CD4-positive, alpha-beta T cell treated with Interleukin-6 at 100 ng/mL for 8 hours (primary cell): ENCODE results near the gene CYP8B1.

ENCODE experiments used
- DNase-seq: peaks from one replicate; pipeline ENCODE4 v3.0.0-alpha.2; 2020; ENCODE audit warnings: mixed read lengths, low spot score

The CYP8B1 gene, protein sequence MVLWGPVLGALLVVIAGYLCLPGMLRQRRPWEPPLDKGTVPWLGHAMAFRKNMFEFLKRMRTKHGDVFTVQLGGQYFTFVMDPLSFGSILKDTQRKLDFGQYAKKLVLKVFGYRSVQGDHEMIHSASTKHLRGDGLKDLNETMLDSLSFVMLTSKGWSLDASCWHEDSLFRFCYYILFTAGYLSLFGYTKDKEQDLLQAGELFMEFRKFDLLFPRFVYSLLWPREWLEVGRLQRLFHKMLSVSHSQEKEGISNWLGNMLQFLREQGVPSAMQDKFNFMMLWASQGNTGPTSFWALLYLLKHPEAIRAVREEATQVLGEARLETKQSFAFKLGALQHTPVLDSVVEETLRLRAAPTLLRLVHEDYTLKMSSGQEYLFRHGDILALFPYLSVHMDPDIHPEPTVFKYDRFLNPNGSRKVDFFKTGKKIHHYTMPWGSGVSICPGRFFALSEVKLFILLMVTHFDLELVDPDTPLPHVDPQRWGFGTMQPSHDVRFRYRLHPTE

DNA sequence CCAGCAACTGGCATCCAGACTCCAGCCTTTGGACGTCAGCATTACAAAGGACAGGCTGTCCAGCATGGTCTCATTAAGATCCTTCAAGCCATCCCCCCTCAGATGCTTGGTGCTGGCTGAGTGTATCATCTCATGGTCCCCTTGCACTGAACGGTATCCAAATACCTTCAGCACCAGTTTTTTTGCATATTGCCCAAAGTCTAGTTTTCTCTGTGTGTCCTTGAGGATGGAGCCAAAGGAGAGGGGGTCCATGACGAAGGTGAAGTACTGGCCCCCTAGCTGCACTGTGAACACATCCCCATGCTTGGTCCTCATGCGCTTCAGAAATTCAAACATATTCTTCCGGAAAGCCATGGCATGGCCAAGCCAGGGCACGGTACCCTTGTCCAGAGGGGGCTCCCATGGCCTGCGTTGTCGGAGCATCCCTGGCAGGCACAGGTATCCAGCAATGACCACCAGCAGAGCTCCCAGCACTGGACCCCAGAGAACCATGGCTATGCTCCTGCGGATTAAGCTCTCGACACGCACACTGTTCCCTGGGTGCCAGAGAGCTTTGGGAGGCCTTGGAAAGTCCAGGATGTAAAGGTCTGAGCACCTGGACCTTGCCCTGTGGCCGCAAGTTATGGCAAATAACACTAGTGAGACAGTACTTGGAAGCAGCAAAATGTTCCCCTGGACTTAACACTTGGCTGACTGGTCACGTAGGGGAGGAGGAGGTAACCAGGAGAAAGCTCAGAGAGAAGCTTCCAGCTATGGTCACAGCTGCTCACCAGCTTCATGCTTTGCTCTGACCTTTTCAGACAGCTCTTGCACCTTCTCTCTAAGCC lies at the start of gene CYP8B1:
CYP8B1 (minus strand) TSS at position 555 of the 827 bp plus-strand sequence; CDS start at position 492, 63 bp downstream.
- no peak for DNase-seq

DNA sequence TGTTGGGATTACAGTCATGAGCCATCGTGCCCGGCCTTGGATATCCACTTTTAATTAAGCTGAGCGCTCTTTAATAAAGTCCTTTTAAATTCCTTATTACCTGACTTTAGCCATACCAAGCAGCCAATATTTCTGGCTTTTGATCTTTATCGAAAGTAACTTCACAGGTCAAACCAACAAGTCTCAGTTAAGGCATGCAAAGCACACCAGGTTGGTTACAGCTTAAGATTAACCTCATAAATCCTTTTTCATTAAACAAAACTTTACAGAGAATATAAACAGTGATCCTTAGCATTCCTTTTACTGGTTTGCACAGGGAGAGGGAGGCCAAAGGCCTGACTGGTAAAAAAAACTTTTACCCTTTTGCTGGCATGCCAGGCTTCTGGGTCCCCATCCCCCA lies 47.9 kb upstream of the CYP8B1 start:
- no peak for DNase-seq

DNA sequence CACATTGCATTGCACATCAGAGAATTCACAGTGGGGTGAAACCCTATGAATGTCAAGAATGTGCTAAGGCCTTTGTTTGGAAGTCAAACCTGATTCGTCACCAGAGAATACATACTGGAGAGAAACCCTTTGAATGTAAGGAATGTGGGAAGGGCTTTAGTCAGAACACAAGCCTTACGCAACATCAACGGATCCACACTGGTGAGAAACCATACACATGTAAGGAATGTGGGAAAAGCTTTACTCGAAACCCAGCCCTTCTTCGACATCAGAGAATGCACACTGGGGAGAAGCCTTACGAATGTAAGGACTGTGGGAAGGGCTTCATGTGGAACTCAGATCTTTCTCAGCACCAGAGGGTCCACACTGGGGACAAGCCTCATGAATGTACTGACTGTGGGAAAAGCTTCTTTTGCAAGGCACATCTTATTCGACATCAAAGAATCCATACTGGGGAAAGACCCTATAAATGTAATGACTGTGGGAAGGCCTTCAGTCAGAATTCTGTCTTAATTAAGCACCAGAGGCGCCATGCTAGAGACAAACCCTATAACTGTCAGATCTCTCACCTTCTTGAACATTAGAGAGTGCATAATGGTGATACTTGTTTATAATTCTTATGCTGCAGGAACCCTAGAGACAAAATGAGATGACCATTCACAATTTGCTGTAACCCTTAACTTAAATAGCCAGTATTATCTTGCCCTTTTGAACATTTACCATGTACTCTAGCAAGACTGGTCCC lies 39.3 kb upstream of the CYP8B1 start:
- DNase-seq, result no peak

DNA sequence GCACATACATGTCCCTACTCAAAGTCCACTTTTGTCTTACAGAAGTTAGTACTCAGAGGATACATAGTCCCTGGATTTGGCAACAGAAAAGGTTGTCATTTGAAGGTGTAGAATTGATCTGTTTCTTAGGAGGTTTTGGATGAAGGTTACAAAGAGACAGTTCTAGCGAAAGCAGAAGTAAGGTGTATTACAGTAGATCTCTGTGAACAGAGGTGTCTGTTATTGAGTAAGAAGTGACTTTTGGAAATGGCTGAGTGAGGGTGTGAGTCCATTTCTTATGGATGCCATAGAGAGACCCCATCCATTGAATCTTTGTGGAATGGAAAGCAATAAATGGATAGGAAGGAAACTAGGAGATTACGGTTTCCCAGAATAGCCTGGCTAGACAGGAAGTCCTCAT lies 35.9 kb upstream of the CYP8B1 start:
- DNase-seq, result no peak

- DNase-seq, result no peak
Observed at GRCh38 chr3:42908675-42909074, 33.0 kb upstream of the CYP8B1 start.

GRCh38 chr3:42906848-42907183 lies 31.1 kb upstream of the CYP8B1 start:
- DNase-seq, result no peak

- peak; percentile 8 for DNase-seq
Observed at GRCh38 chr3:42906070-42906847, 30.6 kb upstream of the CYP8B1 start, which contains the start of gene ZNF662. Gene ZNF662 (plus strand): TSS chr3:42906142. CDS start chr3:42908115, 1,973 bp downstream.

DNA sequence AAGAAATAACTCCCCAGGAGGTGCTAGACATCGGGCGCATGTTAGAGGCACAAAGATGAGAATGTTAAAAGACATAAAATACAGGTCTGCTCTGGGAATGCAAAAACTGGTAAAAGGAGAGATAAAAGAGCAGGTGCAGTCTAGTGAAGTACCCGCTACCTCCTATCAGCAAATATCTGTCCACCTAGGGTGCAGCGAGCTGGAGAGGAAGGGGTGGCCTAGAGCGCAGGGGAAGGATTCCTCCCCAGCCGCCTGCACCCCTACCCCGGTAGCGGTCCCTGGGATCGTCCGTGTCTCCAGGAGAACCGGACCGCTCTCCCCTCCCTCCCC lies 30.0 kb upstream of the CYP8B1 start:
- no peak for DNase-seq

GRCh38 chr3:42904076-42904475 lies 28.4 kb upstream of the CYP8B1 start:
- no peak for DNase-seq

DNA sequence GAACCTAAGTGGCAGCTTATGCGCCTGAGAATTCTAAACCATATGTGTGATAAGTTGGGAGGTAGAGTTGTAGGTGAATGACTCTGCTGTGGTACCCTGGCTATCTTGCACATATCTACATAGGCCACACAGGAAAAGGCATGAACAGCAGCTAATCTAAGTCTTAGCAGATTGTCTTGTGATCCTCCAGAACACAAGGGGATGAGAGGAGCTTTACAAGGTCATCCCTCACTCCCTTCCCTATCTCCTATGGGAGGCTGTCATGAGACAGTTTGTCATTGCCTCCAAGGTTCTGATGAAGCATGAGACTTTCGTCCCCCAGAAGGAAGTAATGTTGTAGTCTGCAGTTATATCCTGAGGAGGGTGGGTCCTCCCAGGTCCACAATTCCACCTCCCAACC lies 26.6 kb upstream of the CYP8B1 start:
- DNase-seq, result no peak

- DNase-seq, result no peak
Observed at GRCh38 chr3:42901073-42901415, 25.4 kb upstream of the CYP8B1 start.

- DNase-seq, result no peak
Observed at GRCh38 chr3:42900226-42901072, 24.8 kb upstream of the CYP8B1 start.

DNA sequence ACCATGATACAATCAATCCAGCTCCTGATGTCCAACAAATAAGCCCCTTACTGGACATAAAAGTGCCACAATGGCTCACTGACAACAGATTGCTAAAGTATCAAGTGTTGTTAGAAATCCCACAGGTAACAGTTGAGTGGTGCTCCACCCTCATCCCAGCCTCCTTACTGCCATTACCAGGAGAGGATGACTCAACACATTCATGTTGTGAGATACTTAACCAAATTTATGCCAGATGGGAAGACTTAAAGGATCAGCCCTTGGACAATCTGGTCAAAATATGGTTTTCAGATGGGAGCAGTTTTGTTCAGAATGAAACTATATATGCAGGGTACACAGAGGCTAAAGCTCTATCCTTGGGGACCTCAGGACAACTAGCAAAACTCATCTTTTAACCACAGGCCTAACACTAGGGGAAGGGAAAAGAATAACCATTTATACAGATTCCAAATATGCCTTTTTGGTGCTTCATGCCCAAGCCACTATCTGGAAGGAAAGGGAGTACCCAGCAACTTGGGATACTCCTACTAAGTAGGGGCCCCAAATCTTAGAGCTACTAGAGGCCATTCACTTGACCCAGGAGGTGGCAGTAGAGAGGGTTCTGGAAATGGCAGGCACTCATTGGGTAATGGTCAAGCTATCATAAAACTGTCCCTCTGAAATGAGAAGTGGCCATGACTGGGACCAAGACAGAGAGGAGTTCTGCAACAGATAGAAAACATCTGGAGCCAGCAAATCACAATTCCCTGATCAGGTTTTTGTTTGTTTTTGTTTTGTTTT lies 23.4 kb upstream of the CYP8B1 start:
- DNase-seq, result no peak

GRCh38 chr3:42895580-42895868 lies 19.8 kb upstream of the CYP8B1 start:
- no peak for DNase-seq

DNA sequence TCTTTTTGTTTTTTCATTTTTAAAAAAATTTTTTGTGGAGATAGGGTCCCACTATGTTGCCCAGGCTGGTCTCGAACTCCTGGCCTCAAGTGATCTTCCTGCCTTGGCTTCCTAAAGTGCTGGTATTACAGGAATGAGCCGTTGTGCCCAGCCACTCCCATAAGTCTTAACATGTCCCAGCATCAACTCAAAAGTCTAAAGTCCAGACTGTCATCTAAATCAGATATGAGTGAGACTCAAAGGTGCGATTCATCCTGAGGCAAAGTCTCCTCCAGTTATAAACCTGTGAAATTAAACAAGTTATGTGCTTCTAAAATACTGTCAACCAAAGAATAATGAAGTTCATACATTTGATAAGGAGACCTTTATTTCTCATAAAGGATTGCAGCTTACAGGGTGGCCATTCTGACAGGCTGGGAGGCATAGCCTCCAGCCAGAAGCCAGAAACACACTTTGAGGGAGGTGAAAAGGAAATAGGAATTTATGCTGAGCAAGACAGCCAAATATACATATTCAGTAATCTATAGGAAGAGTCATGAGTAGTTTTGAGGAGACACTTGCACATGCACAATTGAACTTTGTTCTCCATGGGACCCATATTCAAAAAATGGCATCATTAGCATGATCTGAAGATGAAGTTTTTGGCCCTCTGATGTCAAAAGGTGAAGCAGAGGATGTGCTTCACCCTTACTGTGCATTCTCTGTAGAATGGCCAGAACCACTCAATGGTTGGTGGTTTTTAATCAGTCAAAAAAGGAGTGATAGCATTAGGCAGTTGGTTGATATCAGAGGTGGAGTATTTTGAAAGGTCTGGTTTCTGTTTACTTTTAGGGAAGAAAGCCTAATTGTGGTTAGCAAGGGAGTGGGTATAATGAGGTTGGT lies 19.3 kb upstream of the CYP8B1 start:
- no peak for DNase-seq

GRCh38 chr3:42892807-42893206 lies 17.1 kb upstream of the CYP8B1 start:
- no peak for DNase-seq

DNA sequence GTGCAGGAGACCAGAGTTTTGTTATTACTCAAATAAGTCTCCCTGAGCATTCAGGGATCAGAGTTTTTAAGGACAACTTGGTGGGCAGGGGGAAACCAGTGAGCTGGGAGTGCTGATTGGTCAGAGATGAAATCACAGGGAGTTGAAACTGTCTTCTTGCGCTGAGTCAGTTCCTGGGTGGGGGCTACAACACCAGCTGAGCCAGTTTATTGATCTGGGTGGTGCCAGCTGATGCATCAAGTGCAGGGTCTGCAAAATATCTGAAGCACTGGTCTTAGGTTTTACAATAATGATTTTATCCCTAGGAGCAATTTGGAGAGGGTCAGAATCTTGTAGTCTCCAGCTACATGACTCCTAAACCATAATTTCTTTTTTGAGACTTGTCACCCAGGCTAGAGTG lies 16.5 kb upstream of the CYP8B1 start:
- DNase-seq, result no peak

GRCh38 chr3:42891042-42891441 lies 15.4 kb upstream of the CYP8B1 start:
- DNase-seq, result no peak

- no peak for DNase-seq
Observed at GRCh38 chr3:42887084-42887483, 11.4 kb upstream of the CYP8B1 start.
